HT1080 (cell line): ENCODE results near the gene ARHGEF11. TPM values are rescaled to one million over a fixed set of nuclear protein-coding genes. Genes with fewer than 3 reads are reported as not detected.
"Not testable (repeated sequence)": the region's sequence is repeated elsewhere in the genome, so short reads cannot be mapped to it uniquely, and the experiment has no call there.

ENCODE experiments used
- DNase-seq: peaks from one replicate; pipeline ENCODE4 v3.0.0-alpha.2; 2015; ENCODE audit warnings: low read depth
- polyA plus RNA-seq, 2 experiments: library from polyadenylated mRNA; depleted of rRNA; stranded (reverse); fragments of >200 nt; gene quantifications; 2 replicates each; pipeline ENCODE4 v1.2.3, GENCODE V29; 2015
- total RNA-seq: library from RNA; depleted of rRNA; stranded (reverse); fragments of >200 nt; shearing (Covaris generic); gene quantifications from 2 replicates; pipeline ENCODE4 v1.2.3, GENCODE V29; 2014; rRNA removed

ARHGEF11 gene, protein sequence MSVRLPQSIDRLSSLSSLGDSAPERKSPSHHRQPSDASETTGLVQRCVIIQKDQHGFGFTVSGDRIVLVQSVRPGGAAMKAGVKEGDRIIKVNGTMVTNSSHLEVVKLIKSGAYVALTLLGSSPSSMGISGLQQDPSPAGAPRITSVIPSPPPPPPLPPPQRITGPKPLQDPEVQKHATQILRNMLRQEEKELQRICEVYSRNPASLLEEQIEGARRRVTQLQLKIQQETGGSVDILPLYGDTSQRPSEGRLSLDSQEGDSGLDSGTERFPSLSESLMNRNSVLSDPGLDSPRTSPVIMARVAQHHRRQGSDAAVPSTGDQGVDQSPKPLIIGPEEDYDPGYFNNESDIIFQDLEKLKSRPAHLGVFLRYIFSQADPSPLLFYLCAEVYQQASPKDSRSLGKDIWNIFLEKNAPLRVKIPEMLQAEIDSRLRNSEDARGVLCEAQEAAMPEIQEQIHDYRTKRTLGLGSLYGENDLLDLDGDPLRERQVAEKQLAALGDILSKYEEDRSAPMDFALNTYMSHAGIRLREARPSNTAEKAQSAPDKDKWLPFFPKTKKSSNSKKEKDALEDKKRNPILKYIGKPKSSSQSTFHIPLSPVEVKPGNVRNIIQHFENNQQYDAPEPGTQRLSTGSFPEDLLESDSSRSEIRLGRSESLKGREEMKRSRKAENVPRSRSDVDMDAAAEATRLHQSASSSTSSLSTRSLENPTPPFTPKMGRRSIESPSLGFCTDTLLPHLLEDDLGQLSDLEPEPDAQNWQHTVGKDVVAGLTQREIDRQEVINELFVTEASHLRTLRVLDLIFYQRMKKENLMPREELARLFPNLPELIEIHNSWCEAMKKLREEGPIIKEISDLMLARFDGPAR (N-terminal part only)
- total RNA-seq, result 17.7 and 19.0 TPM in 2 replicates
- polyA plus RNA-seq (2015; cell fraction: cytosol; rRNA removed), result 9.6 and 10.6 TPM in 2 replicates
- polyA plus RNA-seq (2015; cell fraction: nucleus; rRNA removed), result 26.8 and 27.7 TPM in 2 replicates

DNA sequence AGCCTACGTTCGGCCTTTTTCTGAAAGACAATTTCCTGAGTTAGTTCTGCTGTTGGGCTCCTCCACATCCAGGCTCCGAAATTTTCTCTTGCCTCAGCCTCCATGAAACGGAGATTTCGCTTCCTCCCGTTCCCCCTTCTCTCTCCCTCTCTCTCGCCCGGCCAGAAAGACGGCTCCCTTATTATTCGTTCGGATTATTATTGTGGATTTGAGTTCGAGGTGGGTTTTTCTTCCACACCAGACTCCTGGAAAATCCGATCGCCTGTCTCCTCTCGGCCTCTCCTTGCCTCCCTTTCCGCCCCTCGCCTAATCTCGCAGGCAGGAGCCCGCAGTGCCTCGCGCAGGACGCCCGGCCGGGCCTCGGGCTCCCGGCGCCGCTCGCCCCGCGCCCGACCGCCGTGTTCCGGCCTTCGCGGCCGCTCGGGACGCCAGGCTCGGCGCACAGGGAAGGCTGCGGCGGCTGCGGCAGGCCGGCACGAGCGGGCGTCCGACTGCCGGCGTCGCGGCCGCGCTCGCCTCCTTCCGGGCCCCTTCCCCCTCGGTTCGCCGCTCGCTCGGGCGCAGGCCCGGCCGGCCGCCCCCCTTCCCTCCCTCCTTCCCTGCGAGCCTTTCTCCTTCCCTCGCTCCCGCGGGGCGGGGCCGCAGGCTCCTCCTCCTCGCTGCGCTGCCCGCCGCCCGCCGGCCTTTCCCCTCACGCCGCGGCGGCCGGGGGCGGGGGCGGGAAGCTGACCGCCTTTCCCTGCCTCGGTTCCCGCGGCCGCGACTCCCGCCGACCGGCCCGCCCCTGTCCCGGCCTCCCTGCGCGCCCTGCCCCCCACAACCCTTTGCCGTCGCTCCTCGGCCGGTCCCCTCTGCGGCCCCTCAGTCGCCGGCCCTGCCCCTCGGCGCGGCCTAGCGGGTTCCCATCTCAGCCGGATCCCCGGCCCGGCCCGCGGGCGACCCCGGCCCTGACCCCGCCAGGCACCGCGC is at the start of gene ARHGEF11:
Gene ARHGEF11, minus strand, starts transcription at position 493 of the 969 bp plus-strand sequence. CDS start 1,412 bp downstream, outside the sequence.
- DNase-seq, result peak; percentile 83

DNA sequence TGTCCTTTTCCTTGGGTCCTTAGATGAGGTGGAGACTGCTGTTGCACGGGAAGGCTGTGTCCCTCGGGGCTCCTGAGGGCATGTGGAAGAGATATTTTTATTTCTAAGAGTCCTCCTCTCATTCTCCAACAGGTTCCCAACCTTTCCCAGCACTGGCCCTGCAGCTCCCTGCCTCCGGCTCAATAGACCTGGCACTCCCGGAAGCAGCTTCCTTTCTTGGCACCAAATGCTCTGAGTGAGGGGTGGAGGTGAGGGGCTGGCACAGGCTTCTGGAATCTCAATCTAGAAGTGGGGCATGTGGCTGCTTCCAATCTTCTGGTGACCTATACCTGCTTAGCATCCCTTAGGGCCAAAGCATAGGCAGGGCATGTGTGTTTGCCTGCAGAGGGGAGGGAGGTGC is 49.5 kb upstream of the ARHGEF11 start:
- DNase-seq, result no peak

DNA sequence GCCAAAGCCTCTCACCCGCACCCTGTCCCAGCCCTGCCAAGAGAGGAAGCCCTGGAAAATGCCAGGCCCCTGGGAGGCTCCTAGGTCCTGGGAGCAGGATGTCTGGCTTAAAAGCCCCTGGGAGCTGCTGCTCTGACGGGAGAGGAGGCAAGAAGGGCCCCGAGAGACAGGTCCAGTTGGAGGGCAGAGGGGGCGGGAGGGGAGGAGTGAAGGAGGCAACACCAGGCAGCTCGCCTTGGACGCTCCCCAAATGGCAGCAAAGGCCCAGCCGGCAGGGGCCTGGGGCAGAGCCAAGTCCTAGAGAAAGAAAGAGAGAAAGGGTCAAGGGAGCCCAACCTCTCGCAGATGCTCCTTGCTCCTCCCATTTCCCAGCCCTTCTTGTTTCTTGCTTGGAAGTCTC is 47.3 kb upstream of the ARHGEF11 start:
- no peak for DNase-seq

- no peak for DNase-seq
Measured at GRCh38 chr1:157091668-157092273, 46.2 kb upstream of the ARHGEF11 start.

DNA sequence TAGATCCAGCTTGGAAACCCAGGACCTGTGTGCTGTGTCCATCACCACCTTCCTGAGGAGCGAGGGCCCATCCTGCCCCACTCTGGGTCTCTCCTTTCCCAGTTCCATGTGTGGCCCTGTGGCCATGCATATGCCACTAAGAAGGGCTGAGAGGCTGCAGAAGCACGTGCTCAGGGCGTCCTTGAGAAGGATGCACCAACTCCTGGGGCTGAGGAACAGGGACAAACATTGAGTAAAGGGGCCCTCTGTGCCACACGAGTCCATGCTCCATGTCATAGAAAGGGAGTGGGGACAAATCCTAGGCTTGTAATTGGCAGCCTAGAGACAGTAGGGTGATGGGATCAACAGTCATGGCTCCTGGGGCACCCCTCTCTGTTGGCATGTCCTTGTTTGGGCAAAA is 45.6 kb upstream of the ARHGEF11 start:
- no peak for DNase-seq

- DNase-seq, result no peak
Measured at GRCh38 chr1:157090771-157091170, 45.2 kb upstream of the ARHGEF11 start.

- peak; percentile 59 for DNase-seq
Measured at GRCh38 chr1:157090196-157090647, 44.7 kb upstream of the ARHGEF11 start.

DNA sequence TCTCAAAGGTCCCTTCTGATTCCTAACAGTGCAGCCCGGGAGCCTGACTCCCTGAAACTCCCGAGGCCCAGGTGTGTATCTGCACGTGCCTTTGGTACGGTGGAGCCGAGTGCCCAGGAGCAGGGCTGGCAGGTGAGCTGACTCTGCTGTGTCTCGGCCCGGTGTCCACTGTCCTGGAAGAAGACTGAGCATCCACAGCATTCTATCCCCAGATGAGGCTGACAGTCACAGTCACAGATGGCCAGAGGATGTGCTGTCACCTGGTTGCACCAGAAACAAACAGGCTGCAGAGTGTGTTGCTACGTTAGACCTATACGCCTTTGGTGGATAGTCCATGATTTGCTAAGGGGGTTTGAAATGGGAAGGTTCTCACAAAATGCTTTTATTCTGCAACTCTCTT is 44.2 kb upstream of the ARHGEF11 start:
- no peak for DNase-seq

DNA sequence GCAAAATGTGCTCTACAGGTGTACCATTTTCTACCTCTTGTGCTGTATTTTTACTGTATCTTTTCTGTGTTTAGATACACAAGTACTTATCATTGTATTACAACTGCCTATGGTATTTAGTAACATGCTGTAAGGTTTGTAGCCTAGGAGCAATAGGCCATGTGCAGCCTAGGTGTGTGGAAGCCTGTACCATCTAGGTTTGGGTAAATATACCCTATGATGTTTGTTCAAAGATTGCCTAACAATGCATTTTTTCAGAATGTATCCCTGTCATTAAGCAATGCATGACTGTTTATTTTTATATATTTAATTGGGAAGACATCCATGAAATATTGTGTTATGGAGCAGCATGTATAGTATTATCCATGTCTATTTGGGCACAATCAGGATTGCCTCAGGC is 43.1 kb upstream of the ARHGEF11 start:
- no peak for DNase-seq

GRCh38 chr1:157087030-157087429 is 41.5 kb upstream of the ARHGEF11 start:
- DNase-seq, result no peak

DNA sequence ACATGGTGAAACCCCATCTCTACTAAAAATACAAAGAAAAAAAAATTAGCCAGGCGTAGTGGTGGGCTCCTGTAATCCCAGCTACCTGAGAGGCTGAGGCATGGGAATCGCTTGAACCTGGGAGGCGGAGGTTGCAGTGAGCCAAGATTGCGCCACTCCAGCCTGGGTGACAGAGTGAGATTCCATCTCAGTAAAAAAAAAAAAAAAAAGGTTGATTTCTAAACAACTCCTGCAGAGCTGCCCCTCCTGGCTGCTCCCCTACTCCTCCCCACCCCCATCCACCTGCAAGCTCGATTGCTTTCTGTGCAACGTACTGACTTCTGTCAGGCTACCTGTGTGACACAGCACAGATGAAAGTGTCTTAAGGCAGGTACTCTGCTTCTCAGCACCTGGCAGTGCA is 40.8 kb upstream of the ARHGEF11 start:
- no peak for DNase-seq

DNA sequence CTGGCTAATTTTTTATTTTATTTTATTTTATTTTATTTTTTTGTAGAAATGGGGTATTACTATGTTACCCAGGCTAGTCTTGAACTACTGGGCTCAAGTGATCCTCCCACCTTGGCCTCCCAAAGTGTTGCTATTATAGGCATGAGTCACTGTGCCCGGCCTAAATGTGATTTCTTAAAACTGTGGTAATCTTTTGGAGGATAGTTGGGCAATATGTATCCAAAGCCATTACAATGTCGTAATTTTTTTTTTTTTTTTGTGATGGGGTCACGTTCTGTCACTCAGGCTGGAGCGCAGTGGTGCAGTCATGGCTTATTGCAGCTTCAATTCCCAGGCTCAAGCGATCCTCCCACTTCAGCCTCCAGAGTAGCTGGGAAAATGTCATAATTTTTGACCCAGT is 39.9 kb upstream of the ARHGEF11 start:
- peak; percentile 27 for DNase-seq

GRCh38 chr1:157084720-157085119 is 39.2 kb upstream of the ARHGEF11 start:
- DNase-seq, result no peak

- DNase-seq, result no peak
Measured at GRCh38 chr1:157081707-157082106, 36.2 kb upstream of the ARHGEF11 start.

DNA sequence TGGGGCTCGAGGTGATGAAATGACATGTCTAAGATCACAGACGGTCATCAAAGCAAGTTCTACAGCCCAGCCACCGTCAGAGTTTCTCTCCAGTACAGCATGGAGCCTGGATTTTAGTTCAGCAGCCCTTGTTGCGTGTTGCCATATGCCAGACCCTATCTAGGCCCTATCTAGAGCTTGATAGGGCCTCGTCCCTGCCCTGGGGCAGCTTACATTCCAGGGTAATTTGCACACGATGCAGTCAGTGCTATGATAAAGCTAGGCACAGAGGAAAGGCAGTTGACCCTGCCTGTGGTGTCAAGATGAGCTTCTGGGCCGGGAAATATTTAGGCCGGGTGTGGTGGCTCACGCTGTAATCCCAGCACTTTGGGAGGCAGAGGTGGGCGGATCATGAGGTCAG is 35.2 kb upstream of the ARHGEF11 start:
- DNase-seq, result no peak

DNA sequence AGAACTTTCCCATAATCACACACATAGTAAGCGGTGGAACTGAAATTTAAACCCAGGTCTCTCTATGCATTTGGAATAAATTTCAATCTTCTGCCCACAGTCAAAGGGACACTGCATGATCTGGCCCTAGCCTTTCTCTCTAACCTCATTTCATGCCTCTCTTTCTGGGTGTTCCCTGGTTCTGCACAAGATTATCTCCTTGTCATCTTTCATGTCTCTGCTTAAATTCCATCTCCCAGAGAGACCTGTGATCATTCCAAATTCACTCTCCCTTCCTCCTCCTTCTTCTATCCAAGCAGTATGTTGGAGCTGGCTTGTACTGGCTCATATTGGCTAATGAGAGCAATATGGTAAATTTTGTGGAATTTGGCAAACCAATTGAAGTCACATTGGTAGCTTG is 31.9 kb upstream of the ARHGEF11 start:
- no peak for DNase-seq

DNA sequence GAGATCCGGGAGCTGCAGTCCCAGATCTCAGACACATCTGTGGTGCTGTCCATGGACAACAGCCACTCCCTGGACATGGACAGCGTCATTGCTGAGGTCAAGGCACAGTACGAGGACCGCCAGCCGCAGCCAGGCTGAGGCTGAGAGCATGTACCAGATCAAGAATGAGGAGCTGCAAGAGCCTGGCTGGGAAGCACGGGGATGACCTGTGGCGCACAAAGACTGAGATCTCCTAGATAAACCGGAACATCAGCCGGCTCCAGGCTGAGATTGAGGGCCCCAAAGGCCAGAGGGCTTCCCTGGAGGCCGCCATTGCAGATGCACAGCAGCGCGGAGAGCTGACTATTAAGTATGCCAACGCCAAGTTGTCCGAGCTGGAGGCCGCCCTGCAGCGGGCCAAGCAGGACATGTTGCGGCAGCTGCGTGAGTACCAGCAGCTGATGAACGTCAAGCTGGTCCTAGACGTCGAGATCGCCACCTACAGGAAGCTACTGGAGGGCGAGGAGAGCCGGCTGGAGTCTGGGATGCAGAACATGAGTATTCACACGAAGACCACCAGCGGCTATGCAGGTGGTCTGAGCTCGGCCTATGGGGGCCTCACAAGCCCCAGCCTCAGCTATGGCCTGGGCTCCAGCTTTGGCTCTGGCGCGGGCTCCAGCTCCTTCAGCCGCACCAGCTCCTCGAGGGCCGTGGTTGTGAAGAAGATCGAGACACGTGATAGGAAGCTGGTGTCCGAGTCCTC is 28.6 kb upstream of the ARHGEF11 start:
- peak; percentile 32 for DNase-seq

DNA sequence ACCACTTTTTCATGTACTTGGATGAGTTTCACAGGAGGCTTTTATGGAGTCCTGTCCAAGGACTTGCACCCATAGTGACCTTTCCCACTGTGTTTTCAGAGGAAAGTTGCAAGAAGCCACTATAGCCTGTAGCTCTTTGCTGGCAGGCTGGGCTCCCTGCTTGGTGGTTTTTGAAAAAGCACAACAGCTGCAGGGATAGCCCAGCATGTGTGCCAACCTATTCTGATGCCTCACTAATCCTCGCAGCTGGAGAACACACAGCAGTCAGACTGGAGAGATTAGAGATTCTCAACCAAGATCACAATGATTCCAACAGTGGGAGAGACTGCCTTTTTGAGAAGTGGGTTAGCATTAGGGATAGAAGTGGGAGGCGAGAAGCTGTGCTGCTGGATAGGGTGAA is 24.1 kb upstream of the ARHGEF11 start:
- DNase-seq, result no peak

GRCh38 chr1:157059241-157059640 is 13.7 kb upstream of the ARHGEF11 start:
- DNase-seq, result not testable (repeated sequence)

DNA sequence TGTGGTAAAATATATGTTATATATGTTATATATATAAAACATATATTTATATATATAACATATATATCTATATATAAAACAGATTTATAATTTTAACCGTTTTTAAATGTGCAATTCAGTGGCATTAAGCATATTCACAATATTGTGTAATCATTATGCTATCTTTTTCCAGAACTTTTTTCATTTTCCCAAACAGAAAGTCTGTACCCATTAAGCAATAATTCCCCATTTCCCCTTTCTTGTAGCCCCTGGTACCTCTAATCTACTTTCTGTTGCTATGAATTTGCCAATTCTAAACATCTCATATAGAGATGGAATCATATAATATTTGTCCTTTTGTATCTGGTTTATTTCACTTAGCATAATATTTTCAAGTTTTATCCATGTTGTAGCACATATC is 10.7 kb upstream of the ARHGEF11 start:
- DNase-seq, result no peak
